Measurements from ENCODE around the gene KCNQ1. TPM values are rescaled to one million over a fixed set of nuclear protein-coding genes. Genes with fewer than 3 reads are reported as not detected.

KCNQ1 gene
- total and polyA plus RNA-seq, 9 of the 15 experiments (the other 6 are each of a cell fraction or from before 2014, with no cell fraction given) = 0.44 TPM; not detected in 8

- TF ChIP-seq FIP1L1 (IDR thresholded peaks at IDR 0.05; ENCODE audit: low read depth, low read length, poor library complexity, severe bottlenecking) (peak; percentile 86), CLOCK (CRISPR knock-in tag; IDR thresholded peaks at IDR 0.05; ENCODE audit: borderline replicate concordance) (no peak), GABPB1 (CRISPR knock-in tag; IDR thresholded peaks at IDR 0.05) (peak; percentile 100), HES1 (IDR thresholded peaks at IDR 0.05; ENCODE audit: low read depth) (no peak), NELFE (IDR thresholded peaks at IDR 0.05; ENCODE audit: insufficient read depth, insufficient read length) (no peak), HOXB6 (CRISPR knock-in tag; IDR thresholded peaks at IDR 0.05; ENCODE audit: borderline replicate concordance) (no peak), HNRNPL (IDR thresholded peaks at IDR 0.05; ENCODE audit: low read depth, low read length) (no peak), STAT5B (CRISPR knock-in tag; IDR thresholded peaks at IDR 0.05) (no peak), SP2 (IDR thresholded peaks at IDR 0.05; ENCODE audit: extremely low read depth, low read depth, low read length, poor library complexity, severe bottlenecking) (peak; percentile 21), AFF1 (IDR thresholded peaks at IDR 0.05; ENCODE audit: low read depth in 1 of 2, partially characterized antibody in 2 of 2) (peak; percentile 50 to 99), SRSF7 (optimal IDR thresholded peaks at IDR 0.05; ENCODE audit: low read depth, low read length) (no peak), HNRNPH1 (optimal IDR thresholded peaks at IDR 0.05; ENCODE audit: low read depth, low read length) (no peak), STAT6 (CRISPR knock-in tag; IDR thresholded peaks at IDR 0.05) (no peak), FOXJ3 (CRISPR knock-in tag; IDR thresholded peaks at IDR 0.05) (no peak), EHMT2 (IDR thresholded peaks at IDR 0.05) (no peak)
Measured at GRCh38 chr11:2400069-2400761, 44.6 kb upstream of the KCNQ1 start, which contains the start of gene TSSC4 (continued).
